Endothelial cell of umbilical vein (primary cell): ENCODE data around the gene CYREN. TPM values are rescaled to one million over a fixed set of nuclear protein-coding genes. Genes with fewer than 3 reads are reported as not detected.

ENCODE experiments used
- BruUV-seq: library from RNA; stranded (reverse); fragments of 400-500 nt; replicated peaks from 2 replicates; lab custom pipeline; 2021; lab: Mats Ljungman, UMichigan
- CTCF ChIA-PET: fragments of 300-600, 350-600 bp; sonication (Branson Sonifier 250); formaldehyde crosslinking; loops from one replicate; lab custom pipeline; 2021; ENCODE audit warnings: antibody characterized with exemption, inconsistent platforms; lab: Charles Lee
- POLR2A ChIA-PET: fragments of 300-600, 350-600 bp; sonication (Branson Sonifier 250); formaldehyde crosslinking; loops from one replicate; lab custom pipeline; 2021; ENCODE audit warnings: antibody characterized with exemption, inconsistent platforms; lab: Charles Lee
- DNase-seq: peaks from one replicate; pipeline ENCODE4 v3.0.0-alpha.2; 2011; ENCODE audit warnings: low read depth, low spot score
- FAIRE-seq: peaks from 2 replicates; lab custom pipeline; 2011; peaks lifted over from hg19 to GRCh38; lab: Jason Lieb, UNC
- H2AFZ ChIP-seq: 2 replicates; pipeline ENCODE4 v1.6.0; 2012; ENCODE audit warnings: low read depth, low read length, control low read depth, inconsistent platforms
- H3K27ac ChIP-seq: 2 replicates; pipeline ENCODE4 v1.5.1; 2011; ENCODE audit warnings: low read depth, mild to moderate bottlenecking, control low read depth, low read length, moderate library complexity; ENCODE audit not compliant: insufficient read depth
- H3K27me3 ChIP-seq, 2 experiments: 2 replicates each; pipeline versions ENCODE4 v1.6.0 to v1.6.1; 2011; ENCODE audit warnings: low read length in 2 of 2, mixed read lengths in 1 of 2; ENCODE audit not compliant: control insufficient read depth in 2 of 2, insufficient read depth in 2 of 2
- H3K36me3 ChIP-seq, 2 experiments: 2 replicates in 1 of 2; 3 replicates in 1 of 2; pipeline ENCODE4 v1.5.1; 2011; ENCODE audit warnings: low read length in 2 of 2, mild to moderate bottlenecking in 1 of 2, moderate library complexity in 1 of 2; ENCODE audit not compliant: control insufficient read depth in 2 of 2, insufficient read depth in 2 of 2; ENCODE audit errors: extremely low read depth in 1 of 2
- H3K4me1 ChIP-seq: 3 replicates; pipeline ENCODE4 v1.5.1; 2011; ENCODE audit warnings: mild to moderate bottlenecking, low read length; ENCODE audit not compliant: control insufficient read depth, insufficient read depth; ENCODE audit errors: extremely low read depth
- H3K4me2 ChIP-seq: 2 replicates; pipeline ENCODE4 v1.6.1; 2011; ENCODE audit warnings: low read length, control low read depth, mixed read lengths; ENCODE audit not compliant: insufficient read depth
- H3K4me3 ChIP-seq, 3 experiments: fragments of 200-600 bp in 1 of 3; sonication (generic), shearing (Covaris generic) in 1 of 3; replicated peaks in 1 of 3; 2 replicates each; pipeline ENCODE4 v1.5.1; 2011 to 2016; ENCODE audit warnings: control low read depth in 3 of 3, low read length in 3 of 3, mild to moderate bottlenecking in 2 of 3, inconsistent platforms in 1 of 3, low read depth in 1 of 3, moderate library complexity in 1 of 3; ENCODE audit not compliant: insufficient read depth in 1 of 3
- H3K79me2 ChIP-seq: 2 replicates; pipeline ENCODE4 v1.6.0; 2012; ENCODE audit warnings: low read length, inconsistent platforms; ENCODE audit not compliant: control insufficient read depth, insufficient read depth
- H3K9ac ChIP-seq: replicated peaks from 2 replicates; pipeline ENCODE3; 2011; ENCODE audit warnings: low read length, control low read depth; ENCODE audit not compliant: insufficient read depth; ENCODE audit errors: extremely low read depth
- H3K9me1 ChIP-seq: replicated peaks from 3 replicates; pipeline ENCODE4 v1.6.0; 2011; ENCODE audit warnings: mild to moderate bottlenecking, low read length; ENCODE audit not compliant: control insufficient read depth, insufficient read depth; ENCODE audit errors: extremely low read depth
- H3K9me3 ChIP-seq: replicated peaks from 2 replicates; pipeline ENCODE4 v1.5.1; 2012; ENCODE audit warnings: low read length, inconsistent platforms; ENCODE audit not compliant: control insufficient read depth, insufficient read depth
- H4K20me1 ChIP-seq: replicated peaks from 2 replicates; pipeline ENCODE3; 2011; ENCODE audit warnings: mild to moderate bottlenecking, low read length; ENCODE audit not compliant: control insufficient read depth, insufficient read depth; ENCODE audit errors: extremely low read depth
- CTCF ChIP-seq, 2 donors: IDR thresholded peaks; 1 replicate in 1 of 2; 2 replicates in 1 of 2; pipeline ENCODE4 v1.5.1; 2011; ENCODE audit warnings: low read length in 2 of 2, mild to moderate bottlenecking in 2 of 2, moderate library complexity in 2 of 2, control low read depth in 1 of 2, inconsistent platforms in 1 of 2, low read depth in 1 of 2; ENCODE audit not compliant: insufficient read depth in 1 of 2; ENCODE audit errors: extremely low read depth in 1 of 2
- EZH2 ChIP-seq: IDR thresholded peaks from 2 replicates; pipeline ENCODE4 v1.6.1; 2012; ENCODE audit warnings: borderline replicate concordance, low read depth, mild to moderate bottlenecking, moderate library complexity, low read length, inconsistent platforms; ENCODE audit not compliant: severe bottlenecking
- FOS ChIP-seq: IDR thresholded peaks from 2 replicates; pipeline ENCODE4 v1.6.1; 2011; ENCODE audit warnings: mild to moderate bottlenecking, low read length, moderate library complexity, borderline replicate concordance; ENCODE audit not compliant: insufficient read depth
- GATA2 ChIP-seq: IDR thresholded peaks from 2 replicates; pipeline ENCODE4 v1.7.0; 2011; ENCODE audit warnings: low read depth, mild to moderate bottlenecking, moderate library complexity, mixed read lengths, low read length; ENCODE audit not compliant: insufficient read length, insufficient read depth
- JUN ChIP-seq: IDR thresholded peaks from 2 replicates; pipeline ENCODE4 v1.6.1; 2011; ENCODE audit warnings: borderline replicate concordance, low read depth; ENCODE audit not compliant: insufficient read length, insufficient read depth
- MAX ChIP-seq: IDR thresholded peaks from 2 replicates; pipeline ENCODE4 v1.6.1; 2011; ENCODE audit not compliant: insufficient read depth, insufficient read length
- MYC ChIP-seq: IDR thresholded peaks from one replicate; pipeline ENCODE4 v1.6.1; 2011; ENCODE audit warnings: mild to moderate bottlenecking, low read depth, low read length
- POLR2A ChIP-seq: IDR thresholded peaks from 2 replicates; pipeline ENCODE4 v1.6.1; 2012; ENCODE audit warnings: low read depth, mild to moderate bottlenecking, control low read depth, low read length
- POLR2AphosphoS5 ChIP-seq: IDR thresholded peaks from 2 replicates; pipeline ENCODE4 v1.6.1; 2012; ENCODE audit warnings: low read depth, mild to moderate bottlenecking, control low read depth, low read length, moderate library complexity; ENCODE audit not compliant: insufficient read depth
- dilution Hi-C: fragments of 300-500 bp; cut with MboI; formaldehyde crosslinking; loops from one replicate; pipeline ENCODE4 v1.15.0; 2019; ENCODE audit warnings: low sequenced_read_pairs; ENCODE audit not compliant: extremely low pct_ligation_motif_present
- intact Hi-C: fragments of 100-400 bp; cut with micrococcal nuclease; formaldehyde crosslinking; loops from one replicate; pipeline ENCODE4 v1.10.0; 2022
- polyA plus RNA-seq, 4 experiments: library from polyadenylated mRNA; depleted of rRNA in 3 of 4; stranded (reverse) in 3 of 4; unstranded in 1 of 4; fragments of >200 nt; gene quantifications; 2 replicates each; pipeline versions ENCODE4 v1.2.1 to v1.2.3, GENCODE V29; 2011 to 2012; ENCODE audit warnings: missing spikeins in 1 of 4
- total RNA-seq: library from RNA; stranded (reverse); gene quantifications from 2 replicates; pipeline ENCODE4 v1.2.3, GENCODE V29; 2021

CYREN gene
- total and polyA plus RNA-seq, 2 donors (not counting 3 experiments of a cell fraction or from before 2014, with no cell fraction given) = 19.1 to 30.8 TPM

- Histone ChIP-seq H3K9ac (no peak overlapping the region), H3K36me3 (peaks cover 2 to 4% of the 10 kb centered on the region in 2 experiments), H3K79me2 (no peaks in the 10 kb centered on the region), H3K9me1 (no peaks in the 10 kb centered on the region), H3K27ac (no peak overlapping the region), H2AFZ (no peak overlapping the region), H3K4me3 (no peak overlapping the region), H3K9me3 (no peaks in the 10 kb centered on the region), H4K20me1 (no peaks in the 10 kb centered on the region), H3K4me1 (no peaks in the 10 kb centered on the region), H3K4me2 (no peak overlapping the region), H3K27me3 (no peaks in the 10 kb centered on the region)
- TF ChIP-seq POLR2AphosphoS5 = no peak
- no peak for TF ChIP-seq FOS
- TF ChIP-seq JUN = no peak
- TF ChIP-seq MYC = no peak
- no peak for TF ChIP-seq CTCF (IDR thresholded peaks at IDR 0.05; ENCODE audit: extremely low read depth in 1 of 2, insufficient read depth in 1 of 2, low read depth in 1 of 2, low read length in 2 of 2)
- TF ChIP-seq GATA2 = no peak
- no peak for TF ChIP-seq POLR2A
- TF ChIP-seq MAX = no peak
- TF ChIP-seq EZH2 = no peak
- no peak for FAIRE-seq
- POLR2A ChIA-PET = no interaction called here
- BruUV-seq = no TSS peak
- CTCF ChIA-PET = no interaction called here
- dilution Hi-C loops (no loop called here), intact Hi-C loops (no loop called here)
- DNase-seq = no peak
Observed at GRCh38 chr7:135195968-135196629, 25.6 kb upstream of the CYREN start.
